GM12872 (cell line): Measurements from ENCODE around the gene SLC37A1.

Source experiments
- CTCF ChIP-seq: IDR thresholded peaks from 3 replicates; pipeline ENCODE4 v1.5.1; 2011; ENCODE audit warnings: low read depth, mild to moderate bottlenecking, low read length, moderate library complexity; ENCODE audit not compliant: insufficient read depth

The SLC37A1 gene

GRCh38 chr21:42475036-42475435, 38.6 kb upstream of the SLC37A1 start:
- no peak for TF ChIP-seq CTCF

- TF ChIP-seq CTCF, result no peak
Observed at GRCh38 chr21:42475526-42476387, 37.9 kb upstream of the SLC37A1 start.

- TF ChIP-seq CTCF, result no peak
Observed at GRCh38 chr21:42476388-42477331, 37.0 kb upstream of the SLC37A1 start.

- no peak for TF ChIP-seq CTCF
Observed at GRCh38 chr21:42478504-42478903, 35.1 kb upstream of the SLC37A1 start.

GRCh38 chr21:42479582-42479981, 34.1 kb upstream of the SLC37A1 start:
- TF ChIP-seq CTCF, result no peak

- no peak for TF ChIP-seq CTCF
Observed at GRCh38 chr21:42480736-42481135, 32.9 kb upstream of the SLC37A1 start.

GRCh38 chr21:42481169-42481568, 32.5 kb upstream of the SLC37A1 start:
- TF ChIP-seq CTCF, result no peak
